AG10803 (cell line): ENCODE measurements around the gene VEGFC.

ENCODE experiments used
- DNase-seq: peaks from one replicate; pipeline ENCODE4 v3.0.0; 2010; ENCODE audit warnings: low read depth
- H3K4me3 ChIP-seq: 2 replicates; pipeline ENCODE4 v1.5.1; 2011; ENCODE audit warnings: mild to moderate bottlenecking, low read length, control low read depth
- CTCF ChIP-seq: conservative IDR thresholded peaks from 2 replicates; pipeline ENCODE4 v1.5.1; 2011; ENCODE audit warnings: mild to moderate bottlenecking, low read length, control low read depth, inconsistent platforms

VEGFC gene

GRCh38 chr4:176769514-176769913, 23.2 kb downstream of the VEGFC start:
- DNase-seq, result peak; percentile 91
- TF ChIP-seq CTCF, result no peak
- H3K4me3 ChIP-seq, result no peak overlapping the region

- TF ChIP-seq CTCF, result peak; percentile 5; the same call in 1 of the 2 replicates
- DNase-seq, result peak; percentile 81
- H3K4me3 ChIP-seq, result no peak overlapping the region
These were observed 25.5 kb downstream of the VEGFC start for GRCh38 chr4:176767183-176767582.

- H3K4me3 ChIP-seq, result no peak overlapping the region
- no peak for TF ChIP-seq CTCF
- DNase-seq, result no peak
These were observed 29.9 kb downstream of the VEGFC start for GRCh38 chr4:176762661-176763308.

GRCh38 chr4:176761872-176762271, 30.9 kb downstream of the VEGFC start:
- no peak for DNase-seq
- TF ChIP-seq CTCF, result no peak
- no peak overlapping the region for H3K4me3 ChIP-seq

- DNase-seq, result no peak
- no peak overlapping the region for H3K4me3 ChIP-seq
- no peak for TF ChIP-seq CTCF
These were observed 32.3 kb downstream of the VEGFC start for GRCh38 chr4:176760471-176760870.

- no peak overlapping the region for H3K4me3 ChIP-seq
- no peak for TF ChIP-seq CTCF
- DNase-seq, result no peak
These were observed 34.0 kb downstream of the VEGFC start for GRCh38 chr4:176758731-176759130.

- no peak overlapping the region for H3K4me3 ChIP-seq
- DNase-seq, result no peak
- no peak for TF ChIP-seq CTCF
These were observed 34.4 kb downstream of the VEGFC start for GRCh38 chr4:176758323-176758722.
